Renal pelvis (tissue), 4 donors: ENCODE results near the gene PALMD. TPM values are rescaled to one million over a fixed set of nuclear protein-coding genes. Genes with fewer than 3 reads are reported as not detected.

Experiments used
- DNase-seq: peaks from one replicate; pipeline ENCODE4 v3.0.0-alpha.2; 2013
- polyA plus RNA-seq, 3 donors: library from polyadenylated mRNA; unstranded; fragments of 120-200 nt; gene quantifications; one replicate each; pipeline ENCODE4 v1.2.1, GENCODE V29; 2013; ENCODE audit not compliant: insufficient read length in 3 of 3

The PALMD gene
- polyA plus RNA-seq, 3 donors, result 1.9 to 2.3 (median 2.1) TPM

DNA sequence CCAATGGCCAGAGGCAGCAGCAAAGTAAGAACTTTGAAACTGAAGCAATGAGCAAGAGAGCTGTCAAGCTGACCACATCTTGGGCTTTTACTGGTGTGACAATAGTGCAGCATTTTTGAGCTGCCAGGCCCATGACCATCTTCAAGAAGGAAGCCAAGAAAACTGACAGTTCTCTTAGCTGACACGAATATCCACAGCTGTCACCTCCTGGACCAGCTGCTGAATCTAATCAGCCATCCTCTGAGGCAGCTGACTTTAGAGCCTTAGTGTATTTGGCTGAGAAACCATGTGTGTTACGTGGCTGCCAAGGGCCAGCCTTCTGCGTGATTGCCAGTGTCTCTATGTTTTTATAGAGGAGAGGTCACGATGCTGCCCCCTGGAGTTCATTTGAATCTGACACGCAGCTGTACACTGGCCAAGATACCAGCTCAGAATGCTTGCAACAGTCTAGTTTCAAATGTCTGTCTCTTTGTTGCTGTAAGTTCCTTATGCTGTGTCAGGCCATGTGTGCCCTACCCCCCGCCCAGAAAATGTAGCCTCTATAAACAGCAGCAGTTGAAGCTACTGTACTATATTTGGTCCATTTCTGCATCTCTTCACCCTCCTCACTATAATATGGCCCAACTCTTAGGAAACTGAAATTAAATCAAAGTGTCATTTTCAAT lies 39.7 kb downstream of the PALMD start:
- DNase-seq, result peak; percentile 54

DNA sequence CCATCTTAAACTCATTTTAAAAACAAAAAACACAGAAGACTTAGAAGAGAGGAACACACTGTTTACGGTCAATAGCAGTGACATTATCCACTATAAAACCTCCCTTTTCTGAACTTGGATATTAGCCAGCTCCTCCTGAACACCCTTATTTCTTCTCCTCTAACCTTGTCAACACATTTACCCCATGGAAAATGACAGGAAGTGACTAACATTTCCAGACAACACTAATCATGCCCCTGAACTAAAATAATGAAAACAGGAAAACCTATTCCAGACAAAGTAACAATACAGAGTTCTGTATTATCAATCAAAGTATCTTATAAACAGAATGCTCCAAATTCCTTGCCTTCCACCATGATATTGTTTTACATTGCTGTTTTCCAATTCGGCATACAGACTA lies 45.3 kb downstream of the PALMD start:
- DNase-seq, result no peak

- DNase-seq, result no peak
Measured at GRCh38 chr1:99696616-99697015, 50.7 kb downstream of the PALMD start.

GRCh38 chr1:99697580-99697979 lies 51.7 kb downstream of the PALMD start:
- DNase-seq, result no peak

GRCh38 chr1:99700020-99700419 lies 54.1 kb downstream of the PALMD start:
- no peak for DNase-seq

GRCh38 chr1:99702221-99702620 lies 56.3 kb downstream of the PALMD start:
- no peak for DNase-seq

DNA sequence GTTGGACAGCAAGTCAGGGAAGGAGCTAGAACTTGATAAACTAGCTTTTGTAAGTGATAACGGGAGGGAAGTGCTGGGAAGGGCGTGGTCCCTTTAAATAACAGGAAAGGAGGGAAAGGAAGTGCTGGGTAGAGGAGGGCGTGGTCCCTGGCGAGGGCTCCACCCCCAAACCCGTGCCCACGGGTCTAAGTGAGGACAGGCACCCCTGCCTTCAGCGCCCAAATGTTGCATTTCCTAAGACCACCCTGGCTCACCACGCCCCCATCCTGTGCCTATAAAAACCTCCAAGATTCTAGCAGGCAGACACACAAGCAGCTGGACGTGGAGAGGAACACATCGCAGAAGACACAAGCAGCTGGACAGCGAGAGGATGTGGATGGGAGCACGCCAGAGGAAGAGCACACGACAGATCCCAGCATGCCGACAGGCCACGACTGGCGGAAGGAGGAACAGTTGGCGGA lies 58.5 kb downstream of the PALMD start:
- no peak for DNase-seq

- DNase-seq, result no peak
Measured at GRCh38 chr1:99705385-99705784, 59.5 kb downstream of the PALMD start.

GRCh38 chr1:99707535-99708142 lies 61.7 kb downstream of the PALMD start:
- DNase-seq, result peak; percentile 62

DNA sequence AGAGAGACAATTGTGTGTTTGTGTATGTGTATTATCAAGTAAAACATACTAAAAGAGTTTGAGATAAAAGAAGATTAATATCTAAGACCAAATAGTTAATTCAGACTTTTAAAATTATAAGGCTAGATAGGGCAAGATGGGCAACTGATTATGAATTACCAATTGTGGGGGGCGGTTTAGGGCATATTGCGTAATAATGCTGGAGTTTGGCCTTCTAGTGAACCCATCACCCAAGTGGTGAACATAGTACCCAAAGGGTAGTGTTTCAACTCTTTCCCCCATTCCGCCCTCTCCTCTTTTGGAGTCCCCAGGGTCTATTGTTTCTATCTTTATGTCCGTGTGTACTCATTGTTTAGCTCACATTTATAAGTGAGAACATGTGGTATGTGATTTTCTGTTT lies 65.1 kb downstream of the PALMD start:
- DNase-seq, result no peak

- DNase-seq, result no peak
Measured at GRCh38 chr1:99713006-99713405, 67.1 kb downstream of the PALMD start.

GRCh38 chr1:99717005-99717404 lies 71.1 kb downstream of the PALMD start:
- no peak for DNase-seq

GRCh38 chr1:99723251-99723650 lies 77.3 kb downstream of the PALMD start:
- DNase-seq, result no peak

GRCh38 chr1:99725996-99726395 lies 80.1 kb downstream of the PALMD start:
- no peak for DNase-seq

- DNase-seq, result no peak
Measured at GRCh38 chr1:99726407-99726806, 80.5 kb downstream of the PALMD start.

- no peak for DNase-seq
Measured at GRCh38 chr1:99726818-99727217, 80.9 kb downstream of the PALMD start.

GRCh38 chr1:99727575-99728185 lies 81.8 kb downstream of the PALMD start:
- DNase-seq, result no peak

DNA sequence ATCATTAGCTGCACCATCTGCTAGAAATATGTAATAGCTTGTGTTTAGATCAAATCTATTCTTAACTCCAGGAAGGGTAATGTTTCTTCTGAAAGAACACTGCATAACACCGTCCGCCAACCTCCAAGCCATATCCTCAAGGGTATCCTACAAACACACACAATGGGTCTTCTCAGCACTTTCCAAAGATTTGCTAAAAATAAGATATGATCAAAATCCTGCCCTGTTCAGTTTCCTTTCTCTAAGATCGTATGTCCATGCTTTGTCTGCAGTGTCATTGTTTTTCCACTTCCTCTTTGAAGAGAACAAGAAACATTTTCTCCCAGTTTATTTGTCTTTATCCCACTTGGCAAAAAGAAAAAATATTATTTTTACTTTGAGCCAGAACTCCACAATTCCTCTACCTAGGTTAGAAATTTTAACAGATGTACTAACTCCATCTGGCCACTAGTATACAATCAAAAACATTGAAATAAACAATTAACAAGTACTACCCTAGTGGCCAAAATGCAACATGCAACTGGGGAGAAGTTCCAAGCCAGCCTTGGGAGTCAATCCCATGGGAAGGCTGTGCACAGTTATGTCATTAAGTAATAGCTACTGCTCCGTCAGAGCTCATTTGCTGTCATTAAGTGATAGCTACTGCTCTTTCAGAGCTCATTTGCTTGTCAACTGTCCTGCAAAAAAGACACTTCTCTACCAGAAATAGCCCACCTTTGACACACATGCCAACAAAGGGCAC lies 82.8 kb downstream of the PALMD start:
- DNase-seq, result no peak

GRCh38 chr1:99731384-99731783 lies 85.5 kb downstream of the PALMD start:
- no peak for DNase-seq

DNA sequence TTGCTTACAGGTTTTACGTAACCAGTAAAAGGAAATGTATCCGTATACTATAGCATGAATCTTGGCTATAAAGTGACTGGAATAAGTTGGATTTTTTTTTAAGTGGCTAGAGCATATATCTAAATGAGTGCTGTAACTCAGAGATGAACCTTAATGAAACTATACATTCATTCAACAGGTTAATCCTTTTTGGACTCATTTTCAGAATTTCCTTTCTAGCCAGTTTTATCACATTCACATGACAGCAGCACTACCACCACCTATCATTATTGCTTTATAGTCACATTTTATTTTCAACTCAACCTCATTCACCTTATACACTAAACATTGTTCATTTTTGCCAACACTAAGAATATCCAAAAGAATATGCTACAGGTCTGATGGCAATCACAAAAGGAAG lies 89.9 kb downstream of the PALMD start:
- no peak for DNase-seq

- DNase-seq, result peak; percentile 36
Measured at GRCh38 chr1:99737016-99737415, 91.1 kb downstream of the PALMD start.

DNA sequence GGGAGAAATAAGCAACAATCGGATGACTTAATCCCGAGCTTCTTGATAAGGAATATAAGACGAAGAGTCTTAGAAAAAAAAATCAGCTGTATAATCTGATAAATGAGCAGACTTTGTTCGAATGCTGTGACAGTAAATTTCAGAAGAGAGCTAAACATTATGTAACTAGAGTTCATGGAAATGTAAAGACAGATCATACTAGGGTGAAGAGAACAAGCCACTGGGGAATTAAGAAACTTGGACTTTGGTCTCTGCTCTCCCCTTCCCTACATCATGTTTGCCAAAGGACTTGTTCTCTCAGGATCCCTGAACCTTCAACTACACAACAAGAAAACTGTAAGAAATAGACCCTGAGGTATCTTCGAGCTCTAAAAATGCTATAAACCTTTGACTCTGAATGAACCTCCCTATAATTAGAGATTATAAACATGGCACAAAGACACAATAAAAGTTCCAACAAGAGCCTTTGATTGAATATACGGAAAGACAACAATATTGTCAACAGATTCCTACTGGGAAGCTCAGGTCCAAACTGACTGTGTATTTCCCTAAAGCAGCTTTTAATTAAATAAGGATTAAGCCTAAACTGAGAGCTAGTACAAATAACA lies 93.0 kb downstream of the PALMD start:
- no peak for DNase-seq
